GM12865 (cell line): Measurements from ENCODE around the gene MSMO1.

Experiments
- DNase-seq: peaks from one replicate; pipeline ENCODE4 v3.0.0; 2010; ENCODE audit warnings: low read depth
- H3K4me3 ChIP-seq: 2 replicates; pipeline ENCODE4 v1.5.1; 2011; ENCODE audit warnings: mild to moderate bottlenecking, low read depth, low read length, control low read depth
- CTCF ChIP-seq: IDR thresholded peaks from 2 replicates; pipeline ENCODE4 v1.5.1; 2011; ENCODE audit warnings: low read length, control low read depth, low read depth, inconsistent platforms; ENCODE audit not compliant: insufficient read depth; ENCODE audit errors: missing control alignments

MSMO1 gene

DNA sequence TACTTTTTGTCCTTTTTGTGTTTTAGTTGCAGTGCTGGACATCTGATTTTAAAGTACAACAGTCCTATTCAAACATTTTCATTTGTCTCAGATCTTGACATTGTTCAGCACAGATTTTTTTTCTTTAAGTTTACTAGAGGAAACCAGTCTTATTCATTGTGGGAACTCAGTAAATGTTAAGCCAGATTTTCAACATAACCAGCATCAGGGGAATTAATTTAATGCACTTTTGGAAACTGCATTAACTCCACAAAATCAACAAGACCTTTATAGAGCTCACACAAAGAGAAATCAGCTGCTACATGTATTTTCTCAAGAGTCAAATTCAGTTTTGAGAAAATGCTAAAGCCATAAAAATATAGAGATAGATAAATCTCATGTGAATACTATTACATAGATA lies 61.3 kb downstream of the MSMO1 start:
- H3K4me3 ChIP-seq = no peak overlapping the region
- no peak for TF ChIP-seq CTCF

More for the DNA sequence above, 61.3 kb downstream of the MSMO1 start:
- DNase-seq = no peak
